ENCODE results near the gene ZP2.
"Not testable (repeated sequence)": the region's sequence is repeated elsewhere in the genome, so short reads cannot be mapped to it uniquely, and the experiment has no call there.

Gene ZP2

GRCh38 chr16:21211486-21211885 is at the start of gene ZP2:
Gene ZP2 (minus strand): TSS chr16:21211574. CDS start chr16:21211547, 27 bp downstream.
- TF ChIP-seq, protein P1, sequence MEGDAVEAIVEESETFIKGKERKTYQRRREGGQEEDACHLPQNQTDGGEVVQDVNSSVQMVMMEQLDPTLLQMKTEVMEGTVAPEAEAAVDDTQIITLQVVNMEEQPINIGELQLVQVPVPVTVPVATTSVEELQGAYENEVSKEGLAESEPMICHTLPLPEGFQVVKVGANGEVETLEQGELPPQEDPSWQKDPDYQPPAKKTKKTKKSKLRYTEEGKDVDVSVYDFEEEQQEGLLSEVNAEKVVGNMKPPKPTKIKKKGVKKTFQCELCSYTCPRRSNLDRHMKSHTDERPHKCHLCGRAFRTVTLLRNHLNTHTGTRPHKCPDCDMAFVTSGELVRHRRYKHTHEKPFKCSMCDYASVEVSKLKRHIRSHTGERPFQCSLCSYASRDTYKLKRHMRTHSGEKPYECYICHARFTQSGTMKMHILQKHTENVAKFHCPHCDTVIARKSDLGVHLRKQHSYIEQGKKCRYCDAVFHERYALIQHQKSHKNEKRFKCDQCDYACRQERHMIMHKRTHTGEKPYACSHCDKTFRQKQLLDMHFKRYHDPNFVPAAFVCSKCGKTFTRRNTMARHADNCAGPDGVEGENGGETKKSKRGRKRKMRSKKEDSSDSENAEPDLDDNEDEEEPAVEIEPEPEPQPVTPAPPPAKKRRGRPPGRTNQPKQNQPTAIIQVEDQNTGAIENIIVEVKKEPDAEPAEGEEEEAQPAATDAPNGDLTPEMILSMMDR (IDR thresholded peaks at IDR 0.05; ENCODE audit: low read depth, low read length, missing control alignments), result no peak
- no peak for DNase-seq (ENCODE audit: extremely low read depth, low read depth)
- H3K4me3 ChIP-seq (replicated peaks; ENCODE audit: low read depth, low read length), result no peak within 1 kb of the TSS

- H3K4me3 ChIP-seq (replicated peaks; ENCODE audit: low read depth, low read length), result no peak overlapping the region
- no peak for DNase-seq (ENCODE audit: extremely low read depth, low read depth)
- TF ChIP-seq, protein P1 (IDR thresholded peaks at IDR 0.05; ENCODE audit: low read depth, low read length, missing control alignments), result no peak
Measured at GRCh38 chr16:21257284-21257683, 45.9 kb upstream of the ZP2 start.

DNA sequence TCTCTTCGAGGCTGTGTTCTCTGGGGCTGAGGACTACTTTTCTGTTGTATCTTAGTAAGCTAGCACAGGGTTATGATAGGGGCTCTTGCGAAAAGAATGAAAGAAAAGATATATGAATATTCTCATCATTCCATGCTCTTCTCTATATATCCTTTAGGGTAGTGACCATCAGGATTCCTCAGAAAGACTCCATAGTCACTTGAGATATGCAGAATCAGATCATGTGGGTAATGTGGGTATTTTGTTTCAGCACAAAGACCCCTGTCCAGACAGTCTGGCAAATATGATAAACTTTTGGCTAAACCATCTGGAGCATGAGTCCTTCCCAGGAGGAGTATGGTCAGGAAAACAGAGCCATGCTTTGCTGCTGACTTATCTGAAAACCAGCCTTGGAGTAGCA is 45.3 kb upstream of the ZP2 start:
- TF ChIP-seq, protein P1 (IDR thresholded peaks at IDR 0.05; ENCODE audit: low read depth, low read length, missing control alignments), result no peak
- DNase-seq (ENCODE audit: extremely low read depth, low read depth), result no peak

GRCh38 chr16:21253470-21253869 is 42.1 kb upstream of the ZP2 start:
- TF ChIP-seq, protein P1 (IDR thresholded peaks at IDR 0.05; ENCODE audit: low read depth, low read length, missing control alignments), result no peak
- DNase-seq (ENCODE audit: extremely low read depth, low read depth), result no peak

More for the DNA sequence above, 45.3 kb upstream of the ZP2 start:
- H3K4me3 ChIP-seq (replicated peaks; ENCODE audit: low read depth, low read length), result no peak overlapping the region

DNA sequence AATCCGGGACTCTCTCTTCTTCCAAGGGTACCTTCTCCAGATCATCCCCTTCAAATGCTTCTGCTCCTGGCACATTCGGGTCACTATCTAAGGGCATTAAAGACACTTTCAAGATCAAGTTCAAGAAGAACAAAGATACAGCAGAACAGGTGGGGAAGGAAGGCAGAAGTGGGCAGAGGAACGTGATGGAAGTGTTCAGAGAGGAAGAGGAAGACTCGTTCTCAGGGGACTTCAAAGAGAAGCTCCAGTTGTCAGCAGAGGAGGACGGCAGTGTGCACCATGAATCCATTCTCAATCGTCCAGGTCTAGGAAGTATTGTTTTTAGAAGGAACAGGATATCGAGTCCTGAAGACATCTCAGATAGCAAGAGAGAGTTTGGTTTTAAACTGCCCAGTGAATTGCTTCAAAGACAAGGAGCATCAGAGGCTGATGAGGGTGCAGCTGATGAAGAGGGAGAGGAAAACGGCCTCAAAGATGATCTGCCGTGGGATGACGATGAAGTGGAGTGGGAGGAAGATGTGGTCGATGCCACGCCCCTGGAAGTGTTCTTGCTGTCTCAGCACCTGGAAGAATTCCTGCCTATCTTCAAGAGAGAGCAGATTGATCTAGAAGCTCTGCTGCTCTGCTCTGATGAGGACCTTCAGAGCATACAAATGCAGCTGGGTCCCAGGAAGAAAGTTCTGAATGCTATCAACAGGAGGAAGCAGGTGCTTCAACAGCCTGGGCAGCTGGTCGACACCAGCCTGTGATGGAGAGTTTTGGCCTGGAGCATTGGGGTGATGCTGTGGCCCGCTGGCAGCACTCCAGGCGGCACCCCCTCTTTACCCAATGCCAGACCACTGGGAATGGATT is 38.9 kb upstream of the ZP2 start:
- H3K4me3 ChIP-seq (replicated peaks; ENCODE audit: low read depth, low read length), result no peak overlapping the region
- TF ChIP-seq, protein P1 (IDR thresholded peaks at IDR 0.05; ENCODE audit: low read depth, low read length, missing control alignments), result no peak
- DNase-seq (ENCODE audit: extremely low read depth, low read depth), result no peak

More at GRCh38 chr16:21253470-21253869, 42.1 kb upstream of the ZP2 start:
- H3K4me3 ChIP-seq (replicated peaks; ENCODE audit: low read depth, low read length), result no peak overlapping the region

GRCh38 chr16:21248179-21248578 is 36.8 kb upstream of the ZP2 start:
- H3K4me3 ChIP-seq (replicated peaks; ENCODE audit: low read depth, low read length); DNase-seq (ENCODE audit: extremely low read depth, low read depth): not testable (repeated sequence)

- no peak for DNase-seq (ENCODE audit: extremely low read depth, low read depth)
- TF ChIP-seq, protein P1 (IDR thresholded peaks at IDR 0.05; ENCODE audit: low read depth, low read length, missing control alignments), result no peak
- no peak overlapping the region for H3K4me3 ChIP-seq (replicated peaks; ENCODE audit: low read depth, low read length)
Measured at GRCh38 chr16:21244518-21245215, 33.3 kb upstream of the ZP2 start.
